HCT116 (cell line): ENCODE measurements around the gene NR2F2. TPM values are rescaled to one million over a fixed set of nuclear protein-coding genes. Genes with fewer than 3 reads are reported as not detected.

Source experiments
- ATAC-seq: fragments of 200-7000 bp; cut with Tn5 transposase; 2 replicates; pipeline ENCODE4 v1.9.1; 2020; ENCODE audit warnings: mild to moderate bottlenecking, moderate library complexity
- BruUV-seq: library from RNA; stranded (reverse); fragments of 400-500 nt; replicated peaks from 2 replicates; lab custom pipeline; 2021; lab: Mats Ljungman, UMichigan
- CTCF ChIA-PET: fragments of 300-600 bp; sonication (Branson Sonifier 250); formaldehyde crosslinking; loops from one replicate; lab custom pipeline; 2021; ENCODE audit warnings: antibody characterized with exemption; lab: Charles Lee
- POLR2A ChIA-PET: fragments of 300-600, 350-600 bp; sonication (Branson Sonifier 250); formaldehyde crosslinking; loops from one replicate; lab custom pipeline; 2021; ENCODE audit warnings: antibody characterized with exemption; lab: Charles Lee
- RAD21 ChIA-PET, 2 experiments: fragments of 300-600 bp; sonication (Branson Sonifier 250); formaldehyde crosslinking; loops; one replicate each; lab custom pipeline; 2023; ENCODE audit warnings: low total read pairs in 2 of 2; ENCODE audit not compliant: uncharacterized antibody in 2 of 2, unreplicated experiment in 2 of 2, low non-redundant PET in 1 of 2; lab: Charles Lee
- DNase-seq: peaks from one replicate; pipeline ENCODE4 v3.0.0-alpha.2; 2010; ENCODE audit warnings: low read depth, low spot score
- H2AFZ ChIP-seq: fragments of 200-600 bp; shearing (Covaris generic), sonication (generic); 2 replicates; pipeline ENCODE4 v1.6.1; 2017; ENCODE audit warnings: low read depth, mixed run types, mixed read lengths, antibody characterized with exemption, low read length; ENCODE audit not compliant: poor library complexity, severe bottlenecking
- H3K27ac ChIP-seq: 2 replicates; pipeline ENCODE4 v1.5.1; 2012; ENCODE audit warnings: low read depth, low read length
- H3K27me3 ChIP-seq: fragments of 200-600 bp; sonication (generic); 2 replicates; pipeline ENCODE4 v1.6.1; 2016; ENCODE audit warnings: mixed run types, low read length, mixed read lengths; ENCODE audit not compliant: insufficient read depth
- H3K36me3 ChIP-seq, 2 experiments: fragments of 200-500 bp in 1 of 2; fragments of 200-600 bp in 1 of 2; sonication (Bioruptor generic) in 1 of 2; sonication (generic) in 1 of 2; 2 replicates each; pipeline versions ENCODE4 v1.5.1 to v1.6.1; 2014 to 2016; ENCODE audit warnings: low read length in 2 of 2, inconsistent platforms in 1 of 2, mixed read lengths in 1 of 2, mixed run types in 1 of 2; ENCODE audit not compliant: insufficient read depth in 2 of 2, control insufficient read depth in 1 of 2
- H3K4me1 ChIP-seq, 2 experiments: fragments of 200-600 bp in 1 of 2; sonication (generic) in 1 of 2; 2 replicates each; pipeline versions ENCODE4 v1.5.1 to v1.6.1; 2012 to 2017; ENCODE audit warnings: low read length in 2 of 2, inconsistent platforms in 1 of 2, mild to moderate bottlenecking in 1 of 2, mixed read lengths in 1 of 2, mixed run types in 1 of 2, moderate library complexity in 1 of 2; ENCODE audit not compliant: insufficient read depth in 2 of 2, control insufficient read depth in 1 of 2
- H3K4me2 ChIP-seq: fragments of 200-600 bp; sonication (generic); 2 replicates; pipeline ENCODE4 v1.6.1; 2017; ENCODE audit warnings: mixed run types, low read length, mixed read lengths
- H3K4me3 ChIP-seq, 2 experiments: fragments of 200-600 bp in 1 of 2; sonication (generic) in 1 of 2; replicated peaks in 1 of 2; 2 replicates each; pipeline ENCODE4 v1.5.1; 2011 to 2016; ENCODE audit warnings: low read length in 2 of 2, control low read depth in 1 of 2, low read depth in 1 of 2, mild to moderate bottlenecking in 1 of 2, mixed read lengths in 1 of 2, mixed run types in 1 of 2
- H3K79me2 ChIP-seq: fragments of 200-600 bp; sonication (generic); 2 replicates; pipeline ENCODE4 v1.6.1; 2017; ENCODE audit warnings: mild to moderate bottlenecking, mixed run types, low read length, moderate library complexity, mixed read lengths; ENCODE audit not compliant: insufficient read depth
- H3K9ac ChIP-seq: fragments of 200-600 bp; sonication (generic); 2 replicates; pipeline ENCODE4 v1.6.1; 2016; ENCODE audit warnings: low read length, mixed read lengths
- H3K9me2 ChIP-seq: fragments of 200-600 bp; sonication (generic), shearing (Covaris generic); 2 replicates; pipeline ENCODE4 v1.6.1; 2017; ENCODE audit warnings: mixed run types, mild to moderate bottlenecking, moderate library complexity; ENCODE audit not compliant: insufficient read depth
- H3K9me3 ChIP-seq, 2 experiments: fragments of 200-500 bp in 1 of 2; fragments of 200-600 bp in 1 of 2; sonication (Bioruptor generic) in 1 of 2; sonication (generic) in 1 of 2; 2 replicates each; pipeline ENCODE4 v1.6.1; 2014 to 2017; ENCODE audit warnings: low read length in 2 of 2, mixed read lengths in 2 of 2, inconsistent platforms in 1 of 2, low read depth in 1 of 2, mild to moderate bottlenecking in 1 of 2, mixed run types in 1 of 2, moderate library complexity in 1 of 2; ENCODE audit not compliant: control insufficient read depth in 1 of 2, insufficient read depth in 1 of 2
- H4K20me1 ChIP-seq: fragments of 200-600 bp; sonication (generic), shearing (Covaris generic); 2 replicates; pipeline ENCODE4 v1.6.1; 2017; ENCODE audit warnings: mixed run types, mild to moderate bottlenecking, moderate library complexity; ENCODE audit not compliant: insufficient read depth
- ATF3 ChIP-seq: IDR thresholded peaks from 2 replicates; pipeline ENCODE4 v1.6.1; 2012
- CBX3 ChIP-seq: IDR thresholded peaks from 2 replicates; pipeline ENCODE4 v1.6.1; 2012; ENCODE audit warnings: low read depth
- EGR1 ChIP-seq: IDR thresholded peaks from 2 replicates; pipeline ENCODE4 v1.6.1; 2012; ENCODE audit warnings: low read depth
- ELF1 ChIP-seq: IDR thresholded peaks from 2 replicates; pipeline ENCODE4 v1.6.1; 2012; ENCODE audit warnings: low read depth, borderline replicate concordance
- MAX ChIP-seq: IDR thresholded peaks from 2 replicates; pipeline ENCODE4 v1.6.1; 2012
- POLR2A ChIP-seq: IDR thresholded peaks from 2 replicates; pipeline ENCODE4 v1.7.0; 2011; ENCODE audit warnings: borderline replicate concordance; ENCODE audit not compliant: insufficient read depth, insufficient read length; ENCODE audit errors: extremely low read depth
- POLR2AphosphoS5 ChIP-seq: IDR thresholded peaks from 2 replicates; pipeline ENCODE4 v1.6.1; 2011; ENCODE audit warnings: mild to moderate bottlenecking, low read depth, low read length, moderate library complexity
- RAD21 ChIP-seq: IDR thresholded peaks from 2 replicates; pipeline ENCODE4 v1.6.1; 2012; ENCODE audit warnings: low read depth, mild to moderate bottlenecking
- SRF ChIP-seq: IDR thresholded peaks from 2 replicates; pipeline ENCODE4 v1.6.1; 2012; ENCODE audit warnings: low read depth
- TCF7L2 ChIP-seq: IDR thresholded peaks from 2 replicates; pipeline ENCODE4 v1.7.0; 2011; ENCODE audit warnings: borderline replicate concordance, inconsistent platforms; ENCODE audit not compliant: insufficient read depth, insufficient read length; ENCODE audit errors: extremely low read depth
- YY1 ChIP-seq: IDR thresholded peaks from 2 replicates; pipeline ENCODE4 v1.6.1; 2011; ENCODE audit warnings: low read length, low read depth, moderate library complexity, mild to moderate bottlenecking; ENCODE audit not compliant: insufficient replicate concordance; ENCODE audit errors: extremely low read depth
- ZBTB33 ChIP-seq: IDR thresholded peaks from 2 replicates; pipeline ENCODE4 v1.6.1; 2011; ENCODE audit warnings: mild to moderate bottlenecking, low read length, moderate library complexity; ENCODE audit not compliant: insufficient replicate concordance; ENCODE audit errors: extremely low read depth
- intact Hi-C: fragments of 100-400 bp; cut with micrococcal nuclease; formaldehyde crosslinking; loops from 2 replicates; pipeline ENCODE4 v1.10.0; 2022
- total RNA-seq: library from RNA; stranded (reverse); gene quantifications from one replicate; pipeline ENCODE4 v1.2.1, GENCODE V29; 2021; ENCODE audit not compliant: unreplicated experiment

The NR2F2 gene
- total RNA-seq, 1 experiment from 2014 or later = 61.4 TPM

GRCh38 chr15:96293441-96293840, 37.1 kb upstream of the NR2F2 start:
- H3K9me3 ChIP-seq = 0 out of 4 replicates have a peak, but pooled peaks cover 0 to 4% of the 10 kb centered on the region in 2 experiments
- BruUV-seq = no TSS peak
- no peak overlapping the region for H2AFZ ChIP-seq
- POLR2A ChIA-PET = no interaction called here
- H3K4me2 ChIP-seq = no peak overlapping the region
- H3K9me2 ChIP-seq = no peaks in the 10 kb centered on the region
- H3K36me3 ChIP-seq = no peaks in the 10 kb centered on the region
- H3K4me1 ChIP-seq = peaks cover 0 to 7% of the 10 kb centered on the region in 2 experiments; a peak in 1 of 4 replicates
- ATAC-seq (no peak), DNase-seq (no peak)
- no peaks in the 10 kb centered on the region for H3K79me2 ChIP-seq
- no peak overlapping the region for H3K27ac ChIP-seq
- no peak overlapping the region for H3K9ac ChIP-seq
- no peak overlapping the region for H3K4me3 ChIP-seq
- no peaks in the 10 kb centered on the region for H3K27me3 ChIP-seq
- RAD21 ChIA-PET = no interaction called here
- TF ChIP-seq YY1 (no peak), MAX (no peak), RAD21 (no peak), POLR2A (no peak), CBX3 (no peak), POLR2AphosphoS5 (no peak), ZBTB33 (no peak), EGR1 (no peak), SRF (no peak), TCF7L2 (no peak), ATF3 (no peak), ELF1 (no peak)
- CTCF ChIA-PET = no interaction called here
- H4K20me1 ChIP-seq = no peaks in the 10 kb centered on the region
- intact Hi-C loops = no loop called here
